PFSK-1 (cell line): ENCODE data around the gene ATIC.

Experiments used
- FOXP2 ChIP-seq: optimal IDR thresholded peaks from 2 replicates; pipeline ENCODE3; 2011; ENCODE audit warnings: borderline replicate concordance, control low read depth, inconsistent platforms; ENCODE audit not compliant: insufficient read depth; ENCODE audit errors: extremely low read length, extremely low read depth
- POLR2AphosphoS5 ChIP-seq: IDR thresholded peaks from 2 replicates; pipeline ENCODE4 v1.6.1; 2012; ENCODE audit warnings: low read depth, mild to moderate bottlenecking, control low read depth, low read length, moderate library complexity
- SIN3A ChIP-seq: IDR thresholded peaks from 2 replicates; pipeline ENCODE4 v1.6.1; 2012; ENCODE audit warnings: mild to moderate bottlenecking, low read length, moderate library complexity, borderline replicate concordance; ENCODE audit not compliant: insufficient read depth
- TAF1 ChIP-seq: IDR thresholded peaks from 2 replicates; pipeline ENCODE4 v1.6.1; 2012; ENCODE audit warnings: low read length, control low read depth, borderline replicate concordance; ENCODE audit not compliant: insufficient read depth
- TF ChIP-seq, protein P1 (sequence below), 2 experiments: IDR thresholded peaks; 2 replicates each; pipeline versions ENCODE4 v1.6.1 to v1.8.0; 2011 to 2012; ENCODE audit warnings: low read depth in 2 of 2, low read length in 2 of 2, control low read depth in 1 of 2, inconsistent platforms in 1 of 2, mild to moderate bottlenecking in 1 of 2, moderate library complexity in 1 of 2; ENCODE audit not compliant: insufficient read depth in 1 of 2

ATIC gene

DNA sequence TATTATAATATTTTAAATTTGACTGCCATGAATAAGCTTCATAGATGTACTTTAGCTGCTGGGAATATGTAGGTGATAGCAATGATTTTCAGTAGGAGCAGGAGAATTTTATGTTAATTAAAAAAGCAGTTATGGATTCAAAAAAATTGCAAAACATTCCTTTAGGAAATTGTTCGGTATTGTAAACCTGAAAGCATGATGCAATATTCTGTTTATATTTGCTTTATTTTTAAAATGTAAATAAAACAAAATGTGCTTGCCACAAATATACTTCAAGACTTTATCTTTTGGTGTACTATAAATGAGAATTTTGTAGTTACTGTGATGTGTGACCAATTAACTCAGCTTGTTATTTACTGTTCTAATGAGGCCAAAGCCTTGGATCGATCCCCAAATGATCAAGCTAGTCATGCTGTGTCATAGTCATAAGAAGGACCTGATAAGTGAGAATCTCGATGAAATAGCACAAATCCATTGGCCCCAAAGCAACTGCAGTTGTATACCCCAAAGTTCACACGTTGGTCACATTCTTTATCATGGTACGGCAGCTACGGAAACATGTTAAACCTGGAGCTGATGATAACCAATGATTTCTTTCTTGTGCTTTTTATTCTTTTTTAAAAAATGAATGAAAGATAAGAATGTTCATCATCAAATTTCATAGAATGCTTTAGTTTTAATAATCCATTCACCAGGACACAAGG is 23.6 kb upstream of the ATIC start:
- TF ChIP-seq SIN3A, result no peak
- TF ChIP-seq POLR2AphosphoS5, result no peak
- TF ChIP-seq, protein P1, sequence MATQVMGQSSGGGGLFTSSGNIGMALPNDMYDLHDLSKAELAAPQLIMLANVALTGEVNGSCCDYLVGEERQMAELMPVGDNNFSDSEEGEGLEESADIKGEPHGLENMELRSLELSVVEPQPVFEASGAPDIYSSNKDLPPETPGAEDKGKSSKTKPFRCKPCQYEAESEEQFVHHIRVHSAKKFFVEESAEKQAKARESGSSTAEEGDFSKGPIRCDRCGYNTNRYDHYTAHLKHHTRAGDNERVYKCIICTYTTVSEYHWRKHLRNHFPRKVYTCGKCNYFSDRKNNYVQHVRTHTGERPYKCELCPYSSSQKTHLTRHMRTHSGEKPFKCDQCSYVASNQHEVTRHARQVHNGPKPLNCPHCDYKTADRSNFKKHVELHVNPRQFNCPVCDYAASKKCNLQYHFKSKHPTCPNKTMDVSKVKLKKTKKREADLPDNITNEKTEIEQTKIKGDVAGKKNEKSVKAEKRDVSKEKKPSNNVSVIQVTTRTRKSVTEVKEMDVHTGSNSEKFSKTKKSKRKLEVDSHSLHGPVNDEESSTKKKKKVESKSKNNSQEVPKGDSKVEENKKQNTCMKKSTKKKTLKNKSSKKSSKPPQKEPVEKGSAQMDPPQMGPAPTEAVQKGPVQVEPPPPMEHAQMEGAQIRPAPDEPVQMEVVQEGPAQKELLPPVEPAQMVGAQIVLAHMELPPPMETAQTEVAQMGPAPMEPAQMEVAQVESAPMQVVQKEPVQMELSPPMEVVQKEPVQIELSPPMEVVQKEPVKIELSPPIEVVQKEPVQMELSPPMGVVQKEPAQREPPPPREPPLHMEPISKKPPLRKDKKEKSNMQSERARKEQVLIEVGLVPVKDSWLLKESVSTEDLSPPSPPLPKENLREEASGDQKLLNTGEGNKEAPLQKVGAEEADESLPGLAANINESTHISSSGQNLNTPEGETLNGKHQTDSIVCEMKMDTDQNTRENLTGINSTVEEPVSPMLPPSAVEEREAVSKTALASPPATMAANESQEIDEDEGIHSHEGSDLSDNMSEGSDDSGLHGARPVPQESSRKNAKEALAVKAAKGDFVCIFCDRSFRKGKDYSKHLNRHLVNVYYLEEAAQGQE (IDR thresholded peaks at IDR 0.05; ENCODE audit: insufficient read depth in 1 of 2, low read depth in 2 of 2, low read length in 2 of 2), result no peak
- TF ChIP-seq FOXP2, result no peak
- no peak for TF ChIP-seq TAF1

DNA sequence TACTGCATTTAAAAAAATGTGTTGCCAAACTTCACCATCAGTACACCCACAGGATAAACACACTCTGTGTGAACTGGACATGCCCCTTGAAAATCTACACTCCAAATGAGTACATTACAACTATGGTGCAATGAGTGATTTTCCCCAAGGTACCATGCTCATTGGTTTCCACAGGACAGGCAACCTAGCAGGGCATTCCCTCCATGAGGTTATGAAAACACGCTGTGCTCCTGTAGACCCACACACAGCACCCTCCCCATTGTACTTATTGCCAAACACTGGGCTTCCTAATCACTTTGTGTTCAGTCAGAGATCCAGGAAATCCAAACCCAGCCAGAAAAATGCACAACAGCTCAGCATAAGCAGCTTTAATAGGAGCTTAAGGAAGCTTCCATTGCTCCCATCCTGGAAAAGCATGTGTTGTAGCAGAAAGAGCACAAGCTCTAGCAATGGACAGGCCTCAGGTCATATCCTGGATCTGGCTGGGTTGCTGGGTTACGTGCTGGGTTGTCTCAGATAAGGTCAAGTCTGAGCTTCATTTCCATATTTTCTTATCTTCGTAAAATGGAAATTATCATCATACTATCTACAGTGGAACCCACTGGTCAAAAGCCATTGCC is 20.8 kb upstream of the ATIC start:
- TF ChIP-seq, protein P1 (IDR thresholded peaks at IDR 0.05; ENCODE audit: insufficient read depth in 1 of 2, low read depth in 2 of 2, low read length in 2 of 2), result no peak
- TF ChIP-seq POLR2AphosphoS5, result no peak
- no peak for TF ChIP-seq SIN3A
- no peak for TF ChIP-seq FOXP2
- no peak for TF ChIP-seq TAF1

DNA sequence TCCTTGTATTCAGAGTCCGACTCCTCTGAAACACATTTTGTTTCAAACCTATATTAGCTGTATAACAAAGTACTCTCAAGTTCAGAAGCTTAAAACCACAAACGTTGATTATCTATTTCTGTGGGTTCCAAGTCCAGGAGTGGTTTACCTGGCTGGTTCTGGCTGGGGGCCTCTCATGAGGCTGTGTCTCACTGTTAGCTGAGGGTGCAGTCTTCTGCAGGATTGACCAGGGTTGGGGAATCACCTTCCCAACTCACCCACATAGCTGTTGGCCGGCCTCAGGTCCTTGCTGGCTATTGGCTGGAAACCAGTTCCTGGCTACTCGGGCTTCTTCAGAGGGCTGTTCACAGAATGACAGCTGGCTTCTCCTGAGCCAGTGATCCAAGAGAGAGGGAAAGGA is 18.0 kb upstream of the ATIC start:
- no peak for TF ChIP-seq SIN3A
- no peak for TF ChIP-seq FOXP2

DNA sequence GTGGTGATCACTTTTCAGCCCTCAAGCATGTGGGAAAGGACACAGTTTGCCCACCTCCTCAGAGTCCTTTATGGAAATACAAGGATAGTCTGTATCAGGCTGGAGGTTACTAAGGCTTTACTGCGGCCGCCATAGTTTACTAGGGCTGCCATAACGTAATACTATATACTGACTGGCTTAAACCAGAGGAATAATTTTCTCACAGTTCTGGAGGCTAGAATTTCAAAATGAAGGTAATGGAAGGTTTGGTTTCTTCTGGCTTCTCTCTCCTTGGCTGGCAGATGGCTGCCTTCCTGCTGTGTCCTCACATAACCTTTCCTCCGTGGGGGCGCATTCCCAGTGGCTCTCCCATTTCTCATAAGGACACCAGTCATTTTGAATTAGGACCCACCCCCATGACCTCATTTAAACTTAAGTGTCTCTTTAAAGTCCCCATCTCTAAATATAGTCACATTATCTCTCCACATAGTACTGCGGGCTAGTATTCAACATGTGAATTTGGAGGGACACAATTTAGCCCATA is 12.5 kb upstream of the ATIC start:
- TF ChIP-seq TAF1 (no peak), FOXP2 (no peak), SIN3A (no peak), POLR2AphosphoS5 (no peak)
- TF ChIP-seq, protein P1 (IDR thresholded peaks at IDR 0.05; ENCODE audit: insufficient read depth in 1 of 2, low read depth in 2 of 2, low read length in 2 of 2), result no peak

DNA sequence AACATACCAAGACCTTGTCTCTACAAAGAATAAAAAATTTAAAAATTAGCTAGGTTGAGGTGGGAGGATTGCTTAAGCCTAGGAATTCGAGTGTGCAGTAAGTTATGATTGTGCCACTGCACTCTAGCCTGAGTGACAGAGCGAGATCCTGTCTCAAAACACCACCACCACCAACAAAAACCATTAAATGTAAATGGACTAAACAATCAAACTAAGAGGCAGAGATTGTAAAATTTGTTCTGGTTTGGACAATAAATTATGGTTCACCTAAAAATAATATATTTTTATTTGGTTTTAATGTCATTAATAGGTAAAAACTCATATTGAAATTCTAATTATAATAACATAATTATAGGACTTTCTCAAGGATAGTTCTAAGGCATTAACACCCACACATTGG is 9.9 kb upstream of the ATIC start:
- TF ChIP-seq SIN3A (no peak), FOXP2 (no peak), POLR2AphosphoS5 (no peak), TAF1 (no peak)
- TF ChIP-seq, protein P1 (IDR thresholded peaks at IDR 0.05; ENCODE audit: insufficient read depth in 1 of 2, low read depth in 2 of 2, low read length in 2 of 2), result no peak
